HG03159 (cell line): ENCODE measurements around the gene PLPPR1.

Source experiments
- ATAC-seq: cut with Tn5 transposase; IDR thresholded peaks from one replicate; pipeline ENCODE4 v1.9.1; 2021; ENCODE audit warnings: mild to moderate bottlenecking, moderate library complexity; ENCODE audit not compliant: unreplicated experiment

PLPPR1 gene

GRCh38 chr9:101047848-101048397, 19.4 kb downstream of the PLPPR1 start:
- ATAC-seq, result no peak

GRCh38 chr9:101050650-101051049, 22.1 kb downstream of the PLPPR1 start:
- ATAC-seq, result no peak

GRCh38 chr9:101054657-101055056, 26.1 kb downstream of the PLPPR1 start:
- ATAC-seq, result no peak

- no peak for ATAC-seq
Observed at GRCh38 chr9:101055516-101055915, 27.0 kb downstream of the PLPPR1 start.

GRCh38 chr9:101062686-101063085, 34.2 kb downstream of the PLPPR1 start:
- ATAC-seq, result no peak

- ATAC-seq, result no peak
Observed at GRCh38 chr9:101063192-101063591, 34.7 kb downstream of the PLPPR1 start.

- no peak for ATAC-seq
Observed at GRCh38 chr9:101064206-101064605, 35.7 kb downstream of the PLPPR1 start.

GRCh38 chr9:101065930-101066329, 37.4 kb downstream of the PLPPR1 start:
- ATAC-seq, result no peak

- no peak for ATAC-seq
Observed at GRCh38 chr9:101068696-101069095, 40.2 kb downstream of the PLPPR1 start.

GRCh38 chr9:101072259-101072658, 43.7 kb downstream of the PLPPR1 start:
- ATAC-seq, result no peak

- ATAC-seq, result no peak
Observed at GRCh38 chr9:101073122-101073521, 44.6 kb downstream of the PLPPR1 start.

- ATAC-seq, result no peak
Observed at GRCh38 chr9:101081641-101082040, 53.1 kb downstream of the PLPPR1 start.

- ATAC-seq, result no peak
Observed at GRCh38 chr9:101083448-101084202, 55.1 kb downstream of the PLPPR1 start.

- ATAC-seq, result no peak
Observed at GRCh38 chr9:101087426-101087825, 58.9 kb downstream of the PLPPR1 start.

GRCh38 chr9:101092922-101093321, 64.4 kb downstream of the PLPPR1 start:
- no peak for ATAC-seq

GRCh38 chr9:101093620-101094019, 65.1 kb downstream of the PLPPR1 start:
- no peak for ATAC-seq

- no peak for ATAC-seq
Observed at GRCh38 chr9:101094686-101095085, 66.2 kb downstream of the PLPPR1 start.

- ATAC-seq, result no peak
Observed at GRCh38 chr9:101097210-101097609, 68.7 kb downstream of the PLPPR1 start.

GRCh38 chr9:101098392-101098791, 69.9 kb downstream of the PLPPR1 start:
- ATAC-seq, result no peak

- ATAC-seq, result no peak
Observed at GRCh38 chr9:101114317-101114716, 85.8 kb downstream of the PLPPR1 start.

- no peak for ATAC-seq
Observed at GRCh38 chr9:101115102-101115501, 86.6 kb downstream of the PLPPR1 start.

- ATAC-seq, result no peak
Observed at GRCh38 chr9:101117161-101117560, 88.6 kb downstream of the PLPPR1 start.
